AG09309 (cell line): ENCODE data around the gene NLRP10.

Source experiments
- DNase-seq: peaks from one replicate; pipeline ENCODE4 v3.0.0-alpha.2; 2010; ENCODE audit warnings: low read depth
- H3K4me3 ChIP-seq: 2 replicates; pipeline ENCODE4 v1.5.1; 2011; ENCODE audit warnings: mild to moderate bottlenecking, low read depth, low read length, moderate library complexity; ENCODE audit not compliant: control insufficient read depth
- TF ChIP-seq, protein P1 (sequence below): IDR thresholded peaks from 2 replicates; pipeline ENCODE4 v1.5.1; 2011; ENCODE audit warnings: mild to moderate bottlenecking, low read depth, low read length, inconsistent platforms; ENCODE audit not compliant: insufficient read depth, control insufficient read depth; ENCODE audit errors: missing control alignments

NLRP10 gene

DNA sequence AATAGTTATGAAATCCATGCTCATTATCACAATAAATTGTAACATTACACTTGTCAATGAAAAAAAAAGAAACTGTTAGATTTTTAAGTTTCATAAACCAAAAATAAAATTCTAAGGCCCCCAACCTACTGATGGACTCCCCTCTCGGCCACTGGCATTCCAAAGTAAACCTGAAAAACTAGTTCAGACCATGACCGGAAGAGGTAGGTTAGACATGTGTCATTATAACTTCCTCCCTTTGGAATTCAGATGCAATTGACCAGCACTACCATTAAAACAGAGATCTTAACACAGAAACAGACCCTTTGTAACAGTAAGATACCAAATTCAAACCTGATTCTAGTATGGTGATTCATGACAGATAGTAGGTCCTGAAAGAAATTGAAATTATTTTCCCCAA, 47.1 kb downstream of the NLRP10 start:
- no peak overlapping the region for H3K4me3 ChIP-seq
- no peak for DNase-seq
- TF ChIP-seq, protein P1, sequence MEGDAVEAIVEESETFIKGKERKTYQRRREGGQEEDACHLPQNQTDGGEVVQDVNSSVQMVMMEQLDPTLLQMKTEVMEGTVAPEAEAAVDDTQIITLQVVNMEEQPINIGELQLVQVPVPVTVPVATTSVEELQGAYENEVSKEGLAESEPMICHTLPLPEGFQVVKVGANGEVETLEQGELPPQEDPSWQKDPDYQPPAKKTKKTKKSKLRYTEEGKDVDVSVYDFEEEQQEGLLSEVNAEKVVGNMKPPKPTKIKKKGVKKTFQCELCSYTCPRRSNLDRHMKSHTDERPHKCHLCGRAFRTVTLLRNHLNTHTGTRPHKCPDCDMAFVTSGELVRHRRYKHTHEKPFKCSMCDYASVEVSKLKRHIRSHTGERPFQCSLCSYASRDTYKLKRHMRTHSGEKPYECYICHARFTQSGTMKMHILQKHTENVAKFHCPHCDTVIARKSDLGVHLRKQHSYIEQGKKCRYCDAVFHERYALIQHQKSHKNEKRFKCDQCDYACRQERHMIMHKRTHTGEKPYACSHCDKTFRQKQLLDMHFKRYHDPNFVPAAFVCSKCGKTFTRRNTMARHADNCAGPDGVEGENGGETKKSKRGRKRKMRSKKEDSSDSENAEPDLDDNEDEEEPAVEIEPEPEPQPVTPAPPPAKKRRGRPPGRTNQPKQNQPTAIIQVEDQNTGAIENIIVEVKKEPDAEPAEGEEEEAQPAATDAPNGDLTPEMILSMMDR = no peak
